Stimulated activated CD4-positive, alpha-beta T cell treated with anti-CD3 and anti-CD28 coated beads, Interleukin-4, amount 100 ng/mL, for 24 hours (primary cell): ENCODE results near the gene MYBL2.
A peak's percentile ranks its signal among the peaks of the same experiment; 100 is the strongest.
"Not testable (repeated sequence)": the region's sequence is repeated elsewhere in the genome, so short reads cannot be mapped to it uniquely, and the experiment has no call there.

Experiments used
- DNase-seq: peaks from one replicate; pipeline ENCODE4 v3.0.0-alpha.2; 2020

MYBL2 gene

DNA sequence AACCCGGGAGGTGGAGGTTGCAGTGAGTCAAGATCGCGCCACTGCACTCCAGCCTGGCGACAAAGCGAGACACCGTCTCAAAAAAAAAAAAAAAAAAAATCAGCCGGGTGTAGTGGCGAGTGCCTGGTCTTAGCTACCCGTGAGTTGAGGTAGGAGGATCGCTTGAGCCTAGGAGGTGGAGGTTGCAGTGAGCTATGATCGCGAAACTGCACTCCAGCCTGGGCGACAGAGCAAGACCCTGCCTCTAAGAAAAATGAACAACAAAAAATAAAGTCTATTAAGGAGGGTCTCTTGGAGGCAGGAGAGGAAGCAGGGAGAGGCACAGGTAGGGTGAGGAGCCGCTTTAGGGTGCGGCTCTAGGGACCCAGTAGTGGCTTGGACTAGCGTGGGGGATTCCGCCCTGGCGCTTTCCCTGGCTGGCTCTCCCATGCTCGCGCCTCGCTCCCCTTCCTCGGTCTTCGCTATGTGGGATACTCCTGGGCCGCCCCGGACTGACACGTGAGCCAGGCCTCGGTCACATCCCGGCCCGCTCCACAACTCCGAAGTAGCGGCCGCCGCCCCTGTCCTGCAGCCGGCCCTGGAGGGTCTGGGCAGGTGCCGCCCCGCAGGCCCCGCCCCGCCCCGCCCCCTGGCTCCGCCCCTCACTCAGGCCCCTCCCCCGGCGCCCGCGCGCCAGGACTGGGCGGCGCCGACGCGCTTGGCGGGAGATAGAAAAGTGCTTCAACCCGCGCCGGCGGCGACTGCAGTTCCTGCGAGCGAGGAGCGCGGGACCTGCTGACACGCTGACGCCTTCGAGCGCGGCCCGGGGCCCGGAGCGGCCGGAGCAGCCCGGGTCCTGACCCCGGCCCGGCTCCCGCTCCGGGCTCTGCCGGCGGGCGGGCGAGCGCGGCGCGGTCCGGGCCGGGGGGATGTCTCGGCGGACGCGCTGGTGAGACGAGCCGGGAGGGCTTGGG lies at the start of gene MYBL2:
Gene MYBL2 (plus strand): TSS at position 739 of the 953 bp plus-strand sequence. CDS start 170 bp downstream, at position 909.
- DNase-seq: peak; percentile 63

DNA sequence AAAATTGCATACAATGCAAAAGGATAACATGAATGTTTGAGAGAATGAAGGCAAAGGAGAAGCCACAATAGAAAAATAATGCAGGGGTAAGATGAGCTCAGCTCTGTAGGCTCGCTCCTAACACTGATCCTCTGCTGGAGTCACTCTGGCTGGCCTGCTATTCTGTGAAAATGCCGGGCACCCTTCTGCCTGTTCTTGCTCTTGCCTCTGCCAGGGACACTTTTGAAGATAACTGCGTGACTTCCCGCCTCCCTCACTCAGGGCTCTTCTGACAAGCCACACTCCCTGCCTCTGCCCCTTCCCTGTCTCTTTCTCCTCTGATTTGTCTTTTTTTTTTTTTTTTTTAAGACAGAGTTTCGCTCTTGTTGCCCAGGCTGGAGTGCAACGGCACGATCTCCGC lies 35.3 kb upstream of the MYBL2 start:
- no peak for DNase-seq

DNA sequence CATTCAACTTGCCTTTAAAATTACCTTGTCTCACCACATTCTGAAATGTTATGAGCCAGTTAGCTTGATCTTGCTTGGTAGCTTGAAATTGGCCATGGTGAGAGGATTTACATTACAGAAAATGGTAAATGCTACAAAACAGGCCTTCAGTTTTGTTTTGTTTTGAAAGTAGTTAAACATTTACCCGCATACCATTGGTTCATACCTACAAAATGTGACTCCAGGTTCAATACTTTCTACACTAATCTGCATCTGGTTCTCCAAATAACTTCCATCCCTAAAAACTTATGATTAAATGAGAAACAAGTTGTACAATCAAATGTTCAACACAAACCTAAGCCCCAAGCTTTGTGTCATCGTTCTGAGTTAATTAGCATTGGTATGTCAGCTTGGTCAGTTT lies 30.5 kb upstream of the MYBL2 start:
- DNase-seq: no peak

DNA sequence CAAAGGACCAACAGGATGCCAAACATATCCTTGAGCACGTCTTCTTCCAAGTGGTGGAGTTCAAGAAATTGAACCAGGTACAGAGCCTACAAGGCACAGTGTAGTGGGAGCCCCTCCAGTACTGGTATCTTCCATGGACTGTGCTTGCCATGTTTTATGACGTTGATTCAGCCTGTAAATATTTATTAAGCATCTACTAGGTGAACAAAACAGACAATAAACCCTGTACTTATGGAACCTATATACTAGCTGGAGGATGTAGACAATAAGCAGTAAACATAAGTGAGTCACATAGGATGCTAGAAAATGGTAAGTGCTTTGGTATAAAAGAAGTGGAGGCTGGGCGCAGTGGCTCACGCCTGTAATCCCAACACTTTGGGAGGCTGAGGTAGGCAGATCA lies 24.4 kb upstream of the MYBL2 start:
- no peak for DNase-seq

DNA sequence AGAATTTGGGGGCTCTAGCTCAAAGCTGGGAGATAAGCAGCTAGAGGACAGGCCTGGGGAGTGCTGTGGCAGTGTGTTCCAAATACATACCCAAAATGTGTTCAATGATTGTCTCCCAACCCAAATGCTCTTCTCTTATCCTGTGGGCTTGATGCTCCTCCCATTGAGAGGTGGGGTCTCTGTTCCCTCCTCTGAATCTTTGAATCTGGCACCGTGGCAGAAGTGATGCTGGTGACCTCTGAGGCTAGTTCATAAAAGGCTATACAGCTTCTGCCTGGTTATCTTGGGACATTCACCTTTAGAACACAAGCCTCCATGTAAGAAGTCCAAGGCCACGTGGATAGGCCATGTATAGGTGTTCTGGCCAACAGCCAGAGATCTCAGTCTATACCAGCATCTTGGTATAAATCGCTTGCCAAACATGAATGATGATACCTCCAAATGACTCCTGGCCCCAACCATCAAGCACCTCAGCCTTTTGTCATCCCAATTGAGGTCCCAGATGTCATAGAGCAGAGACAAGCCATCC lies 15.9 kb upstream of the MYBL2 start:
- DNase-seq: no peak

DNA sequence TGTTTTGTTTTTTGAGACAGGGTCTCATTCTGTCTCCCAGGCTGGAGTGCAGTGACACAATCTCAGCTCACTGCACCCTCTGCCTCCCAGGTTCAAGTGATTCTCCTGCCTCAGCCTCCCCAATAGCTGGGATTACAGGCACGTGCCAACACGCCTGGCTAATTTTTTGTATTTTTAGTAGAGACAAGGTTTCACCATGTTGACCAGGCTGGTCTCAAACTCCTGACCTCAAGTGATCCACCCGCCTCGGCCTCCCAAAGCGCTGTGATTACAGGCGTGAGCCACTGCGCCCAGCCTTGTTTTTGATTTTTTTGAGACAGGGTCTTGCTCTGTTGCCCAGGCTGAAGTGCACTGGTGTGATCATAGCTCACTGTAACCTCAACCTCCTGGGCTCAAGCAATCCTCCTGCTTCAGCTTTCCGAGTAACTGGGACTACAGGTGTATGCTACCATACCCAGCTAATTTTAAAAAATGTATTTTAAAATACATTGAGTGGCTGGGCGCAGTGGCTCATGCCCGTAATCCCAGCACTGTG lies 15.2 kb upstream of the MYBL2 start:
- not testable (repeated sequence) for DNase-seq

DNA sequence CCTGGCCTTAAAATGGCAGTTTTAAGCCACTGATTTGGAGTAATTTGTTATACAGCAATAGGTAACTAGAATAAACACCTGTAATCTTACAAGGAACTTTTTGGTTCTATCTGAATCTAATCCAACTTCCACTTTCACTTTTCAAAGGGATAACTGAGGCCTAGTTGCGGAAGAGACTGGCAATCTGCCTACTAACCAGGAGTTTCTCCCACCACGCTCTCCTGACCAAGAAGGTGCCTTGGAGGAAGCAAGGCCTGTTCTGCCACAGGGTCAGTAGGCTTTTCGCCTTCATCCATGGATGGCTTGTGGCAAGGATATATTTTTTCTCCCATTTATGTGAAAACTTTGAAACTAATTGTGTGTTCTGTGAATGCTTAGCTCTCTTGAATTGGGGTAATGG lies 12.9 kb upstream of the MYBL2 start:
- no peak for DNase-seq

DNA sequence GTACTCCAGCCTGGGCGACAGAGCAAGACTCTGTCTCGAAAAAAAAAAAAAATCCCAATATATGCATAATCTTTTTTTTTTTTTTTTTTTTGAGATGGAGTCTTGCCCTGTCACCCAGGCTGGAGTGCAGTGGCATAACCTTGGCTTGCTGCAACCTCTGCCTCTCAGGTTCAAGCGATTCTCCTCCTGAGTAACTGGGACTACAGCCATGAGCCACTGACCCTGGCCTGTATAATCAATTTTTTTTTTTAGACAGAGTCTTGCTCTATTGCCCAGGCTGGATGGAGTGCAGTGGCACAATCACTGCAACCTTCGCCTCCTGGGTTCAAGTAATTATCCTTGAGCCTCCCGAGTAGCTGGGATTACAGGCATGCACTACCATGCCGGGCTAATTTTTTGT lies 11.7 kb upstream of the MYBL2 start:
- not testable (repeated sequence) for DNase-seq

DNA sequence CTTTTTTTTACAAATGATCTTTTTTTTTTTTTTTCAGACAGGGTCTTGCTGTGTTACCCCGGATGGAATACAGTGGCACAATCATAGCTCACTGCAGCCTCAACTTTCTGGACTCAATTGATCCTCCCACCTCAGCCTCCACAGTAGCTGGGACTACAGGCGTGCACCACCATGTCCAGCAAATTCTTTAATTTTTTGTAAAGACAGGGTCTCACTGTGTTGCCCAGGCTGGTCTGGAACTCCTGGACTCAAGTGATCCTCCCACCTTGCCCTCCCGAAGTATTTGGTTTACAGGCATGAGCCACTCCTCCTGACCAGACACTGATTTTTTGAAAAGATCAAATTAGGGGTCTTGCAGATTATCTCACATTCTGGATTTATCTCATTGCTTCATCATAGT lies 11.0 kb upstream of the MYBL2 start:
- DNase-seq: no peak

DNA sequence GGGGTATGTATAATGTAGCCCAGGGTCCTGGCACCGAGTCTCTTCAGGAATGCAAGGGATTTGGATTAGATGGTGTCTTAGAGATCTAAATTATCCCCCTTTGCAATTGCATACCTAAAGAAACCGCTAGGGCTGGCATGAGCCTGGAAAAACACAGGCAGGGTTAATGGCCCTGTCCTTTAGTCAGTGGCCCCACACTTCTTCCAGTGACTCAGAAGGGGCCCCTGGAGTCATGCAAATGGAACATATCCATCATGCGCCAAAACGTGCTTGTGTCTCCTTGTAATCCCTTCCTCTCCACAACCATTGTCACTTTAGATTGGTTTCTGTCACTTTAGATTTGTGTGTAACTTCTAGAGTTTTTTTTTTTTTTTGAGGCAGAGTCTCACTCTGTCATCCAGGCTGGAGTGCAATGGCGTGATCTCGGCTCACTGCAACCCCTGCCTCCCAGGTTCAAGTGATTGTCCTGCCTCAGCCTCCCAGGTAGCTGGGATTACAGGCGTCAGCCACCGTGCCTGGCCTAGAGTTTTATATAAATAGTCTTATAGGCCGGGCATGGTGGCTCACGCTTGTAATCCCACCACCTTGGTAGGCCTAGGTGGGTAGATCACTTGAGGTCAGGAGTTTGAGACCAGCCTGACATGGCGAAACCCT lies 8.7 kb upstream of the MYBL2 start:
- peak; percentile 66 for DNase-seq

DNA sequence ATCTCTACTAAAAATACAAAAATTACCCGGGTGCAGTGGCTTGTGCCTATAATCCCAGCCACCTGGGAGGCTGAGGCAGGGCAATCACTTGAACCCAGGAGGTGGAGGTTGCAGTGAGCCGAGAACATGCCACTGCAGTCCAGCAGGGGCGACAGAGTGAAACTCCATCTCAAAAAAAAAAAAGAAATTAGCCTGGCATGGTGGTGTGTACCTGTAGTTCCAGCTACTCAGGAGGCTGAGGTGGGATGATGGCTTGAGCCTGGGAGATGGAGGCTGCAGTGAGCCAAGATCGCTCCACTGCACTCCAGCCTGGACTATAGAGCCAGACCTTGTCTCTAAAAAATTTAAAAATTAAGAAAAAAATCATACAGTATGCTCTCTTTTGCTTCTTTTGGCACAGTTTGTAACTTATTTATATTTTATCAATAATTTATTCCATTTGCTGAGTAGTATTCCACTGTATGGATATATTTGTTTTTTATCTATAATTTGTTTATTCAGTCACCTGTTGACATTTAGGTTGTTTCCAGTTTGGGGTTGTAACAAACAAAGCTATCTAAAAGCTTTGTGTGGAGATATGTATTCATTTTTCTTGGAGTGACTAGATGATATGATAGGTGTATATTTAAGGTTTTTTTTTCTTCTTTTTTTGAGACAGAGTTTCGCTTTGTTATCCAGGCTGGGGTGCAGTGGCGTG lies 8.0 kb upstream of the MYBL2 start:
- DNase-seq: no peak

DNA sequence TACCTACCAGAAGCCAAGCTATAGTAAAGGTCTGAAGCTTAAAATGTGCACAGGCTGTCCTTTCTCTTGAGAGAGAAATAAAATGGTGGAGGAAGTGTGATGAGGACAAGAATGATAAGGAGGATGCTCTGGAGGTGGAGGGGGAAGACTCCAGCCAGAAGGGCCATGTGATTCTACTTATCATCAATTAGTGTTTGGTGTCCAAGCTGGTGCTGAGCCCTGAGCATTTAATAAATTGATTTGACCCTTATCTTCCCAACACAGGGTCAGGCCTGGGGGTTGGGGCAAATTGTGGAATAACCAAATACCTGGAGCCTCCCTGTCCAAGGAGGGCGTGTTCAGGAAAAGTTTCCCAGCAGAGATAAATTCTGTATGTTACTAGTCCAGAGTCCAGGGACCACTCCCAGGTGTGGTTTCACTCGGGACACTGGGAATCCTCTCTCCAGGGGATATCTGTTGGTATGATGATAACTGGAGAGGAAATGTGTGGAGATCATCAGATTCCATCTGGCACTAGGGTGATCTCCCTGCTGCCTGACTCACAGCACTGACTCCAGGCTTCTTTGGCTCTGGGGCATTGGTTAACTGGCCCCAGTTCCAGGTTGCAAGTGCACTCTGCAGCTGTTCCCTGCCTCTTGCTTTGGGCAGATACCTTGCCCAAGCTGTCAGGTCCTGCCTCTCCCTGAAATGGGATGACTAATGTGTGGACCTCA lies 3.8 kb upstream of the MYBL2 start:
- DNase-seq: no peak

DNA sequence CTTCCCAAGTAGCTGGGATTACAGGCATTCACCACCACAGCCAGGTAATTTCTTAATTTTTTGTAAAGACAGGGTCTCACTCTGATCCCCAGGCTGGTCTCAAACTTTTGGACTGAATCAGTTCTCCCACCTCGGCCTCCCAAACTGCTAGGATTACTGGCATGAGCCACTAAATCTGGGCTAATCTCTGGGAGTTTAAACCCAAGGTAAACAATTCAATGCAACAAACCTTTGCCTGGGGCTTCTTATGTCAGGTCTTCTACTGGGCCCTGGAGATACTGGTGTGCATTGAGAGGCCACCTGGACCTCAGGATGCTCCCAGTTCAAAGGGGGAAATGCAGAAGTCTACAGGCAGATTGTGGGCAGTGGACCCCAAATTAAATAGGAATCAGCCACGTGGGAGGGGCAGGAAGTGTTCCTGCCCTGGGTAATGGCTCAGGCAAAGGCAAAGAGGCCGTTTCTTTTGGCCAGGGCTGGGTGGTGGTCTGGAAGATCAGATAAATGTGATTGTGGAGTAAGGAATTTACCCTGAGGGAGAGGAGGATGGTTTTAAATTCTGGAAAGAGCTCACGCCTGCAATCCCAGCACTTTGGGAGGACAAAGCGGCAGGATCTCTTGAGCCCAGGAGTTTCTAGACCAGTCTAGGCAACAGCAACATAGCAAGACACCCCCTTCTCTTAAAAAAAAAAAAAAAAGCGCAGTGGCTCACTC lies 1.3 kb upstream of the MYBL2 start:
- DNase-seq: no peak

DNA sequence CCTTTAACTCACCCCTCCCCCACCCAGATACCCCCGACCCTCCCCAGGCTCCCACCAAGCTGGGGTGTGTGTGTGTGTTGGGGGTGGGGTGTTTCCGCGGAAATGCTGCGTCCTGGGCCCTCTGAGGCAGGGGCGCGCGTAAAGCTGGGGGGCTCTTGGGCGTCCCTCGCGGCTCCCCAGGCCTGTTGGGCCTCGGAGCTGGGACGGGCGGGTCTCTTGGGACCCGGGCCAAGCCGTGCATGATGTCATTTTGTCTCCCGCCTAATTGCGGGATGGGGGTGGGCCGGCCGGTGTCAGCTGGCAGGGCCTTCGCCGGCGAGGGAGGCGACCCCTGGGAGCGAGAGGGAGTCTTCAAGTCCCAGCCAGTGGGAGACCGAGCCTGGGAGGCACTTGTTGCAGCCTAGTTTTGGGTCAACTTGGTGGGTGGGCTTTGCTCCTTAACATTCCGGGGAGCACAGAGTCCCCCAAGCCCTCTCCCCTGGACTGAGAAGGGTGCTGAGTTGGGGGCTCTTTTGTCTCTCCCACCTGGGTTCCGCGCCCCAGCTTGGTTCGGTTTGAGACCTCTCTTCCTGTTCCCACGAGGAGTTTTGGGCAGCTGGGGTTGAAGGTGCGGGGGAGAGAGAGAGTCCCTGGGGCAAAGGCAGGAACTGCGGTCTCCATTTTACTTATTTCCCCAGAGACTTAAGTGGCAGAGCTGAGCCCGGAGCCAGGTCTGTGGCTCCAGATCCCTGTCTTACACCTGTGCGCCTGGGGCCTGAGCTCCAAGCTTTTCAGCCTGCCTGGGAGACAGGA lies 623 bp downstream of the MYBL2 start:
- no peak for DNase-seq

DNA sequence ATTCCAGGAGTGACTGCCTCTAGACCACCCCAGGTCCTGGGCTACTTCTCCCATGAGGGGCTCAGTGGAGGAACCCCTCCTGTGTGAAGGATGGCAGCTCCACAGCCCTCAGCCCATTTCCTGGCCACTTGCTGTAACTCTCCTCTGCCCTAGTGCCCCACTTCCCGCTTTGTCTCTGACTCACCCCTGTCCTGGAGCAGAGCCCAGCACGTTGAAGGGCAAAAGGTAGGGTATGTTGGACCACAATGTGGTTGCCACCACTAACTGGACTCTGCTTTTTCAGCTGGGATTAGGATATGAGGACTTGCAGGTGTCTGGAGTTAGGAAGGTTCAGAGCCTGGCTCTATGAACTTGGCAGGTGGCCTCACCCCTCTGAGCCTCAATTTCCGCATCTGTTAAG lies 2.4 kb downstream of the MYBL2 start:
- no peak for DNase-seq

DNA sequence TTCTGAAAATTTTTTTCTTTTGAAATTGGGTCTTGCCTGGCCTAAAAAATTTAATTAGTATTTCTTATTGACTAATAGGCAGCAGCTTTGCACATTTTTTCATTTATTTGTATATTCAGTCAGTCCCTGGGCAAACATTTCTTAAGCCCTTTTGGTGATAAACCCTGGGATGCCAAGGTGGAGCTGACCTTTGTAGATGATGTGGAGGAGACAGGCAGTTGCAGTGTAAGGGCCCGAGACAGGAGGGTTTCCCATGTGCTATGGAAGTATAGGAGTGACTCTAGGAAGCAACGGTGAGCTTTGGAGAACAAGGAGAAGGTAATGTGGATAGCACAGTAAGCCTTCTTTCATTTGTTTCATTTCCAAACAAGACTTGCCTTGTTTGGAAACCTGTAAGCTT lies 3.5 kb downstream of the MYBL2 start:
- DNase-seq: no peak

DNA sequence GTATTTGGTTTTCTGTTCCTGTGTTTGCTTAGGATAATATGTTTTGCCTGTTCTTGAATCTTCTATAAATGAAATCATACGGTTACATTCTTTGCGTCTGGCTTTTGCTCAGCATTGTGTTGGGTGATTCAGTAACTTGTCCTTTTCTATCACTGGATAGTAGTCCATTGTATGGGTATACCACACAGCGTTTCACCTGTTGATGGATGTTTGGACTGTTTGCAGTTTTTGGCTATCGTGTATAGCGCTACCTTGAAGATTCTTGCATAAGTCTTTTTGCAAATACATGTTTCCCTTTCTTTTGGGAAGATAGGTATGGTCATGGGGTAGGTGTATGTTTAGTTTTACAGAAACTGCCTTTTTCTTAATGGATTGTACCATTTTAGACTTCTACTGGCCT lies 9.5 kb downstream of the MYBL2 start:
- no peak for DNase-seq

DNA sequence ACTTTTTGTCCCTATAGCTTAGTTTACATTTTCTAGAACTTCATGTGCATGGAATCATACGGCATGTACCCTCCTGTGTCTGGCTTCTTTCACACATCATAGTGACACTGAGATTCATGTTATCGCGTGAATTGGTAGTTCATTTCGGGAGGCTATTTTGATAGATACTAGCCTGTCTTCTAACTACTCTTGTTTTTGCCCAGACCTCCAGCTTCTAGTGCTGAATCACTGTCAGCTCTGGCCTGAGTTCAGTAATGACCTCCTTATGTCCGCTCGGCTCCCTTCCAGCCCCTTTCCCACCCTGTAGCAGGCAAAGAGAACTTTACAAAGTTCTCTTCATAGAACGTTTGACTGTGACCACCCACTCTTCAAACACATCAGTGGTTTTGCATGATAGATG lies 14.1 kb downstream of the MYBL2 start:
- no peak for DNase-seq

DNA sequence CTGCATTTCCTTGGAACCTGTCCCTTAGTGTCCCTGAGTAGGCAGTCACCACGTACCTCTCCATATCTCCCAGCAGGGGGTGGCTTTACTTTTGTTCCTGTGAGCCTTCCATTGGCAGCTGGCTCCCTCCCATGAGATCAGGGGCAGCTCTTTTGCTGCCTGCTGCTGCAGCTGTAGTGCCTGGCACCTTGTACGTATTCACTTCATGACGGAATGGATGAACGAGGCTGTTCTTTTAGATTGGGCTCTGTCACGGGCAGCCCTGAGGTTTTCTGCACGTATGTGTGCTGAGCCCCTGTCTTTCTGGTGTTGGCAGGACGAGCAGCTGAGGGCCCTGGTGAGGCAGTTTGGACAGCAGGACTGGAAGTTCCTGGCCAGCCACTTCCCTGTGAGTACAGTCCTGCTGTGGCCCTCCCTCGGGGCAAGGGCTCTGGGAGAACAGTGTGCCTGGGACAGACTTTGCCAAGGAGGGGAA lies 14.6 kb downstream of the MYBL2 start:
- no peak for DNase-seq

DNA sequence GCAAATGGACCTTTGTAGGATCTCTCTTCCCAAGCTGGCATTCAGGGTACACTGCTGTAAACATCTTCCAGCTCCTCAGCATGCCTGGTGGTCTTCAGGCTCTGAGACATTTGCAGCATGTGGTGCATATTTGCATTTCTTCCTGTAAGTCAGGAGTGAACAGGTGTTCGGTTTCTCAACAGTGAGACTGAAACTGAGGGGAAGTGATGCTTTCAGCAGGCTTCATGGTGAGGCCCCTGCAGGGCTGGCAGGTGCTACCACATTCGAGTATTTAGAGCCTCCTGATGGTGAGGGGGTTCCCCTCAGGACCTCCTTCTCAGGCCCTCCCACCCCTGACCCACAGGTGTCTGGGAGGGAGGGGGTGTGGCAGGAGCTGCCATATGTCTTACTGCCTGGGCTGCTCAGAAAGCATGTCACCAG lies 15.1 kb downstream of the MYBL2 start:
- no peak for DNase-seq

DNA sequence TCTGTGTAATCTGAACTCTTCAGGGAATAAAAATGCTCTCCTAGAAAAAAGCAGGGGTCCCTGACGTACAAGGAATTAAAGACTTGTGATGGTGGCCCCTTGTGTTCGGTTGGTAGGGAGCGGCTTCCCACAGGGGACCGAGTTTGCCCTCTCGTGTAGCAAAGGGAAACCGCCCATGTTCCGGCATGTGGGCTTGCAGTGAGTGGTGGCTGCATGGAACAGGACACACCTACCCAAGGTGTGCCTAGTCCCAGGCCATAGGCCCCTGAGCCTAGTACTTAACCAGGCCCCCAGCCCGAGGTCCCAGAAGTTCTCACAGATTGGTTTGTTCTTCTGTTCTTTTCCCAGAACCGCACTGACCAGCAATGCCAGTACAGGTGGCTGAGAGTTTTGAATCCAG lies 15.5 kb downstream of the MYBL2 start:
- no peak for DNase-seq
